Measurements from ENCODE around the gene COL16A1.

GRCh38 chr1:31607360-31607759 lies 96.5 kb downstream of the COL16A1 start:
- TF ChIP-seq, protein P1, sequence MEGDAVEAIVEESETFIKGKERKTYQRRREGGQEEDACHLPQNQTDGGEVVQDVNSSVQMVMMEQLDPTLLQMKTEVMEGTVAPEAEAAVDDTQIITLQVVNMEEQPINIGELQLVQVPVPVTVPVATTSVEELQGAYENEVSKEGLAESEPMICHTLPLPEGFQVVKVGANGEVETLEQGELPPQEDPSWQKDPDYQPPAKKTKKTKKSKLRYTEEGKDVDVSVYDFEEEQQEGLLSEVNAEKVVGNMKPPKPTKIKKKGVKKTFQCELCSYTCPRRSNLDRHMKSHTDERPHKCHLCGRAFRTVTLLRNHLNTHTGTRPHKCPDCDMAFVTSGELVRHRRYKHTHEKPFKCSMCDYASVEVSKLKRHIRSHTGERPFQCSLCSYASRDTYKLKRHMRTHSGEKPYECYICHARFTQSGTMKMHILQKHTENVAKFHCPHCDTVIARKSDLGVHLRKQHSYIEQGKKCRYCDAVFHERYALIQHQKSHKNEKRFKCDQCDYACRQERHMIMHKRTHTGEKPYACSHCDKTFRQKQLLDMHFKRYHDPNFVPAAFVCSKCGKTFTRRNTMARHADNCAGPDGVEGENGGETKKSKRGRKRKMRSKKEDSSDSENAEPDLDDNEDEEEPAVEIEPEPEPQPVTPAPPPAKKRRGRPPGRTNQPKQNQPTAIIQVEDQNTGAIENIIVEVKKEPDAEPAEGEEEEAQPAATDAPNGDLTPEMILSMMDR (conservative IDR thresholded peaks at IDR 0.05; ENCODE audit: low read depth, low read length): no peak
- TF ChIP-seq RAD21 (IDR thresholded peaks at IDR 0.05; ENCODE audit: low read length) (no peak), POLR2A (IDR thresholded peaks at IDR 0.05; ENCODE audit: low read depth, low read length) (no peak), RCOR1 (IDR thresholded peaks at IDR 0.05; ENCODE audit: insufficient replicate concordance, low read length) (no peak), SMC3 (IDR thresholded peaks at IDR 0.05; ENCODE audit: low read depth, low read length) (no peak), MAZ (IDR thresholded peaks at IDR 0.05; ENCODE audit: borderline replicate concordance, low read depth, low read length) (no peak), CEBPB (IDR thresholded peaks at IDR 0.05; ENCODE audit: low read depth, low read length) (no peak), FOS (IDR thresholded peaks at IDR 0.05; ENCODE audit: low read depth, low read length) (no peak)
- TF ChIP-seq, protein P2, sequence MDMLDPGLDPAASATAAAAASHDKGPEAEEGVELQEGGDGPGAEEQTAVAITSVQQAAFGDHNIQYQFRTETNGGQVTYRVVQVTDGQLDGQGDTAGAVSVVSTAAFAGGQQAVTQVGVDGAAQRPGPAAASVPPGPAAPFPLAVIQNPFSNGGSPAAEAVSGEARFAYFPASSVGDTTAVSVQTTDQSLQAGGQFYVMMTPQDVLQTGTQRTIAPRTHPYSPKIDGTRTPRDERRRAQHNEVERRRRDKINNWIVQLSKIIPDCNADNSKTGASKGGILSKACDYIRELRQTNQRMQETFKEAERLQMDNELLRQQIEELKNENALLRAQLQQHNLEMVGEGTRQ (IDR thresholded peaks at IDR 0.05; ENCODE audit: low read depth, low read length): no peak
- TF ChIP-seq, protein P3, sequence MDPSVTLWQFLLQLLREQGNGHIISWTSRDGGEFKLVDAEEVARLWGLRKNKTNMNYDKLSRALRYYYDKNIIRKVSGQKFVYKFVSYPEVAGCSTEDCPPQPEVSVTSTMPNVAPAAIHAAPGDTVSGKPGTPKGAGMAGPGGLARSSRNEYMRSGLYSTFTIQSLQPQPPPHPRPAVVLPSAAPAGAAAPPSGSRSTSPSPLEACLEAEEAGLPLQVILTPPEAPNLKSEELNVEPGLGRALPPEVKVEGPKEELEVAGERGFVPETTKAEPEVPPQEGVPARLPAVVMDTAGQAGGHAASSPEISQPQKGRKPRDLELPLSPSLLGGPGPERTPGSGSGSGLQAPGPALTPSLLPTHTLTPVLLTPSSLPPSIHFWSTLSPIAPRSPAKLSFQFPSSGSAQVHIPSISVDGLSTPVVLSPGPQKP (IDR thresholded peaks at IDR 0.05; ENCODE audit: borderline replicate concordance, low read depth, low read length): no peak

All from IMR-90 (cell line).